Loucy (cell line): ENCODE results near the gene CIBAR2.

ENCODE experiments used
- CTCF ChIP-seq: fragments of 200-600 bp; sonication (generic); conservative IDR thresholded peaks from 2 replicates; pipeline ENCODE4 v1.5.1; 2014; ENCODE audit warnings: mild to moderate bottlenecking, antibody characterized with exemption, low read length
- EZH2phosphoT487 ChIP-seq: fragments of 200-600 bp; IDR thresholded peaks from 2 replicates; pipeline ENCODE4 v1.6.1; 2018; ENCODE audit warnings: antibody characterized with exemption, mild to moderate bottlenecking, moderate library complexity, borderline replicate concordance

- TF ChIP-seq CTCF (no peak), EZH2phosphoT487 (no peak)
Observed at GRCh38 chr16:85096921-85097320, 15.4 kb downstream of the CIBAR2 start.
